Psoas muscle (tissue), 8 donors: Measurements from ENCODE around the gene CCDC170. TPM values are rescaled to one million over a fixed set of nuclear protein-coding genes. Genes with fewer than 3 reads are reported as not detected.

Source experiments
- ATAC-seq, 4 donors: fragments of 200-7000 bp; cut with Tn5 transposase; one replicate each; pipeline ENCODE4 v1.9.1; 2020; ENCODE audit warnings: moderate library complexity in 3 of 4, mild to moderate bottlenecking in 2 of 4
- DNase-seq, 2 donors: peaks; one replicate each; pipeline ENCODE4 v3.0.0-alpha.2; 2020
- H3K27ac ChIP-seq: fragments of 200-600 bp; one replicate; pipeline ENCODE4 v1.8.0; 2022
- H3K27me3 ChIP-seq, 3 donors: fragments of 200-600 bp in 1 of 3; one replicate each; pipeline versions ENCODE4 v1.6.1 to v1.8.0; 2013 to 2022; ENCODE audit warnings: low read length in 2 of 3, mild to moderate bottlenecking in 2 of 3, moderate library complexity in 1 of 3; ENCODE audit not compliant: insufficient read depth in 3 of 3
- H3K36me3 ChIP-seq, 2 donors: fragments of 200-600 bp in 1 of 2; one replicate each; pipeline versions ENCODE4 v1.6.1 to v1.8.0; 2013 to 2022; ENCODE audit warnings: low read depth in 1 of 2, mild to moderate bottlenecking in 1 of 2, moderate library complexity in 1 of 2; ENCODE audit not compliant: insufficient read depth in 1 of 2
- H3K4me1 ChIP-seq: fragments of 200-600 bp; one replicate; pipeline ENCODE4 v1.8.0; 2022
- H3K4me3 ChIP-seq: fragments of 200-600 bp; one replicate; pipeline ENCODE4 v1.8.0; 2022; ENCODE audit warnings: mild to moderate bottlenecking
- H3K9me3 ChIP-seq: fragments of 200-600 bp; one replicate; pipeline ENCODE4 v1.8.0; 2022
- WGBS, 3 donors: extraction: QIAGEN DNeasy Blood & Tissue Kit; methylation state at CpG; one replicate each; pipeline versions ENCODE4 v1.1.6 to v1.1.7; 2013; 5-methylcytosine and 5-hydroxymethylcytosine counted together
- intact Hi-C, 2 donors: fragments of 100-400 bp; cut with DNase I; formaldehyde crosslinking; loops; one replicate each; pipeline versions ENCODE4 v1.11.0 to v1.14.2; 2022
- polyA plus RNA-seq, 3 donors: library from polyadenylated mRNA; stranded (reverse); fragments of 200-250 nt; gene quantifications; one replicate each; pipeline ENCODE4 v1.2.3, GENCODE V29; 2013
- total RNA-seq, 4 donors: library from RNA; stranded (reverse); fragmentation: NEBNext Ultra II Directional in 2 of 4; extraction: Animal tissue kit (Norgen Biotek cat#: 25700) in 2 of 4; gene quantifications; one replicate each; pipeline versions ENCODE4 v1.2.1 to v1.2.4, GENCODE V29; 2021 to 2023
- TF ChIP-seq, protein P1 (sequence below): fragments of 200-600 bp; IDR thresholded peaks from one replicate; pipeline ENCODE4 v1.8.0; 2022; ENCODE audit warnings: antibody characterized with exemption
- donor health status: healthy with polysubstance abuse.
- donor health status: DM: no; HTN: no; CAD: no; lungs with moderate emphysema.
- donor health status: Bipolar disorder and iron deficiency.
- donor health status: healthy.
- donor health status: DM: yes; HTN: yes; CAD: no.
- donor health status: DM: no; HTN: no; CAD: no.
- donor health status: DM: no; HTN: no; CAD: no.
- donor health status: DM: yes; HTN: yes; CAD: no.

The CCDC170 gene
- total and polyA plus RNA-seq, 7 donors = 0.03 to 0.25 (median 0.14) TPM

DNA sequence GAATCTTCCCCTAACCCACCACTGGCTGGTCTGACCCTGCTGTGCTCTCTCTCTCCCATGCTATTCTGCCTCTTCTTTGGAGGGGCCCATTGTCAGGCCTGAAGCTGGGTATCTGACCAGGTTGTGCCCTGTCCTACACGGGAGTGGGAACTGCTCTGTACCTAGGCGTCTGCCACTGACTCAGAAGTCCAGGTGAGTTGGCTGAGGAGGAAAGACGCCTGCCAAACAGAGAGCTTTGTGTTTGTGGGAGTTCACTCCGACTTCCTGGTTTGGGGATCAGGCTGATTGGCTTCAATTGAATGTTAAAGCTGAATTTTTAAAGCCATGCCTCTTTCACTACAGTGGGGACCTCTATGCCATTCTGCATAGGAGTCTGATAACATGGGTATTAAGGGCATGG is 136.0 kb downstream of the CCDC170 start:
- TF ChIP-seq, protein P1, sequence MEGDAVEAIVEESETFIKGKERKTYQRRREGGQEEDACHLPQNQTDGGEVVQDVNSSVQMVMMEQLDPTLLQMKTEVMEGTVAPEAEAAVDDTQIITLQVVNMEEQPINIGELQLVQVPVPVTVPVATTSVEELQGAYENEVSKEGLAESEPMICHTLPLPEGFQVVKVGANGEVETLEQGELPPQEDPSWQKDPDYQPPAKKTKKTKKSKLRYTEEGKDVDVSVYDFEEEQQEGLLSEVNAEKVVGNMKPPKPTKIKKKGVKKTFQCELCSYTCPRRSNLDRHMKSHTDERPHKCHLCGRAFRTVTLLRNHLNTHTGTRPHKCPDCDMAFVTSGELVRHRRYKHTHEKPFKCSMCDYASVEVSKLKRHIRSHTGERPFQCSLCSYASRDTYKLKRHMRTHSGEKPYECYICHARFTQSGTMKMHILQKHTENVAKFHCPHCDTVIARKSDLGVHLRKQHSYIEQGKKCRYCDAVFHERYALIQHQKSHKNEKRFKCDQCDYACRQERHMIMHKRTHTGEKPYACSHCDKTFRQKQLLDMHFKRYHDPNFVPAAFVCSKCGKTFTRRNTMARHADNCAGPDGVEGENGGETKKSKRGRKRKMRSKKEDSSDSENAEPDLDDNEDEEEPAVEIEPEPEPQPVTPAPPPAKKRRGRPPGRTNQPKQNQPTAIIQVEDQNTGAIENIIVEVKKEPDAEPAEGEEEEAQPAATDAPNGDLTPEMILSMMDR = no peak
- no peaks in the 10 kb centered on the region for H3K9me3 ChIP-seq

DNA sequence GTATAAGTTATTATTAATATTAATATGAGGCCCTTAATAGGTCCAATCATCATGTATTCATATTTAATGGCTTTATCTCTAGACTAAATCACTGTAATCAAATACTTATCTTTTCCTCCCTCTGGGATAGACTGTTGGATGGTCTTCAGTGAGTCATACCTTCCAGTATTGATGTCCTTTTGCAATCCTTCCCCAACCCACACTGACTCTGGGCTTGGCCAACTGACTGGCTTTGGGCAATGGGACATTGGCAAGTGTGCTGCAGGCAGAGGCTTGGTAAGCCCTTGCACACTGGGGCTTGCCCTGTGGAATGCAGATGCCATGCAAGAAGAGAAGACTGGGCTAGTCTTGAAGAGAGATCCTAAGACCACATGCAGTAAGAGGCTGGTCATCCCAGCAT is 136.6 kb downstream of the CCDC170 start:
- ATAC-seq = no peak
- intact Hi-C loops = no loop called here
- no peak overlapping the region for H3K4me3 ChIP-seq
- H3K36me3 ChIP-seq = no peaks in the 10 kb centered on the region
- TF ChIP-seq, protein P1 = no peak
- no peak for DNase-seq
- H3K9me3 ChIP-seq = no peaks in the 10 kb centered on the region
- H3K4me1 ChIP-seq = no peaks in the 10 kb centered on the region
- no peaks in the 10 kb centered on the region for H3K27me3 ChIP-seq
- no peak overlapping the region for H3K27ac ChIP-seq

More for the DNA sequence above, 136.0 kb downstream of the CCDC170 start:
- 80 to 85% (median 81%) methylated on average over 4 of the region's 4 CpGs for WGBS, 3 donors
- no peaks in the 10 kb centered on the region for H3K27me3 ChIP-seq
- no peak overlapping the region for H3K27ac ChIP-seq
- H3K4me1 ChIP-seq = no peaks in the 10 kb centered on the region
- DNase-seq = no peak
- H3K4me3 ChIP-seq = no peak overlapping the region
- H3K36me3 ChIP-seq = no peaks in the 10 kb centered on the region
- intact Hi-C loops = no loop called here
- no peak for ATAC-seq

DNA sequence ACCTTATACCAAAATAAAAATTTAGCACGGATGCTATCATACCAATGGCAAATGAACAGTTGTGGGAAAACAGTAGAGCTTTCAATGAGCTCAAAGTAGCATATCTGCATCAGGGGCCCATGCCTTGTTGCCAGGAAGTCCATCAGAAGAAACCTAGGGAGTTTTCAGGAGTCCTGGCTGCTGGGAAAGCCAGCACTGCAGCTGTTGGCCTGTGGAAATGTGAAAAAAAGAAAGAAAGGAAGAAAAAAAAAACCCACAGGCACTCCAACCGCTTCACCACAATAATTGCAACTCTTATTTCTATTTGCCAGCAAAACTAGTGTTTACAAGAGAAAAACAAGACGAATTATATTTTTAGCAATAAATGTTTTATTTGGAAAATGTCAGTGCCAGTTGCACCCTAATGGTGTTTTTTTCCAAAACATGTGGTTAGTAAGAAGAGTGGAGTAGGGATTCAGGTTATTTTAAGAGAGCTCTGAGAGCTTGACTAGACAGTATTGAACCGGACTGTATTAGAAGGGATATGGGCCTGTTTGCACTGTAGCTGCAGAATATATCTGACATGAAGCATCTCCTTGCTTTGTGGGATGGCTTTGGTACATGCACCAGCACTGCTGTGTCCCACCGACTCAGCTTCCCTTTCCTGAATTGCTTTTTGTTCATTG is 137.3 kb downstream of the CCDC170 start:
- DNase-seq (no peak), ATAC-seq (no peak)
- Histone ChIP-seq H3K4me1 (no peaks in the 10 kb centered on the region), H3K27ac (no peak overlapping the region), H3K27me3 (no peaks in the 10 kb centered on the region), H3K36me3 (no peaks in the 10 kb centered on the region), H3K9me3 (no peaks in the 10 kb centered on the region), H3K4me3 (no peak overlapping the region)
- 41 to 64% (median 45%) methylated on average over 5 of the region's 5 CpGs for WGBS, 3 donors
- intact Hi-C loops = no loop called here
- TF ChIP-seq, protein P1 = no peak

DNA sequence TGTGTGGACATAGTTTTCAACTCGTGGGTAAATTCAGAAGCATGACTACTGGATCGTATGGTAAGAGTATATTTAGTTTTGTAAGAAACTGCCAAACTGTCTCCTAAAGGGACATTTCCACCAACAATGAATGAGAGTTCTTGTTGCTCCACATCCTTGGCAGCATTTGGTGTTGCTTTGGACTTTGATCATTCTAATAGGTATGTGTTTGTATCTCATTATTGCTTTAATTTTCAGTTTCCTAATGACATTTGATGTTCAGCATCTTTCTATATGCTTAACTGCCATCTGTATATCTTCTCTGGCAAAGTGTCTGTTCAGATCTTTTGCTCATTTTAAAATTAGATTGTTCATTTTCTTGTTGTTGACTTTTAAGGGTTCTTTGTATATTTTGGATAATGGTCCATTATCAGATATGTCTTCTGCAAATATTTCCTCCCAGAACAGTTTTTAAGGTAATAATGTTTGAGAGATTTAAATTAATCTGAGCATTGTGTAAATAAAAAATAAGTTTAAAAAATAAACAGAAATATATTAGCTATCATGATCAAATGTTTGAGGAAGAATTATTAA is 138.7 kb downstream of the CCDC170 start:
- Histone ChIP-seq H3K27me3 (no peaks in the 10 kb centered on the region), H3K36me3 (no peaks in the 10 kb centered on the region), H3K4me3 (no peak overlapping the region), H3K27ac (no peak overlapping the region), H3K4me1 (no peaks in the 10 kb centered on the region), H3K9me3 (peaks cover under 1% of the 10 kb centered on the region)
- intact Hi-C loops = no loop called here
- ATAC-seq (no peak), DNase-seq (no peak)
- TF ChIP-seq, protein P1 = no peak
- 34 to 53% (median 39%) methylated on average over 2 of the region's 2 CpGs for WGBS, 3 donors
